Measurements from ENCODE around the gene NR2F2.

Gene NR2F2

GRCh38 chr15:96343113-96344059 is 12.9 kb downstream of the NR2F2 start:
- peak; percentile 68 for DNase-seq (ENCODE audit: low read depth)

- no peak for DNase-seq (ENCODE audit: low read depth)
These were observed 13.7 kb downstream of the NR2F2 start for GRCh38 chr15:96344060-96344705.

GRCh38 chr15:96344706-96345559 is 14.4 kb downstream of the NR2F2 start:
- no peak for DNase-seq (ENCODE audit: low read depth)

GRCh38 chr15:96345560-96346399 is 15.3 kb downstream of the NR2F2 start:
- peak; percentile 82 for DNase-seq (ENCODE audit: low read depth)

GRCh38 chr15:96346409-96346970 is 16.0 kb downstream of the NR2F2 start:
- DNase-seq (ENCODE audit: low read depth) = no peak

- peak; percentile 71 for DNase-seq (ENCODE audit: low read depth)
These were observed 16.9 kb downstream of the NR2F2 start for GRCh38 chr15:96347181-96348111.

- no peak for DNase-seq (ENCODE audit: low read depth)
These were observed 17.9 kb downstream of the NR2F2 start for GRCh38 chr15:96348112-96349027.

- no peak for DNase-seq (ENCODE audit: low read depth)
These were observed 18.7 kb downstream of the NR2F2 start for GRCh38 chr15:96349034-96349856.

GRCh38 chr15:96349857-96350720 is 19.6 kb downstream of the NR2F2 start:
- no peak for DNase-seq (ENCODE audit: low read depth)

GRCh38 chr15:96350934-96351724 is 20.6 kb downstream of the NR2F2 start:
- no peak for DNase-seq (ENCODE audit: low read depth)

GRCh38 chr15:96351761-96352603 is 21.5 kb downstream of the NR2F2 start:
- DNase-seq (ENCODE audit: low read depth) = no peak

- DNase-seq (ENCODE audit: low read depth) = peak; percentile 69
These were observed 22.3 kb downstream of the NR2F2 start for GRCh38 chr15:96352604-96353405.

- DNase-seq (ENCODE audit: low read depth) = no peak
These were observed 23.0 kb downstream of the NR2F2 start for GRCh38 chr15:96353416-96353929.

Measured in iris pigment epithelial cell (primary cell).